SK-N-SH (cell line): ENCODE measurements around the gene PDK4. TPM values are rescaled to one million over a fixed set of nuclear protein-coding genes. Genes with fewer than 3 reads are reported as not detected.

Experiments used
- CTCF ChIA-PET: fragments of 300-600, 350-600 bp; formaldehyde crosslinking; extraction: SDS; loops from one replicate; lab custom pipeline; 2021; lab: Yijun Ruan, JAX
- POLR2A ChIA-PET: fragments of 350-600 bp; sonication (Branson Sonifier 250); formaldehyde crosslinking; extraction: SDS; loops from one replicate; lab custom pipeline; 2020; ENCODE audit warnings: antibody characterized with exemption, inconsistent platforms; lab: Yijun Ruan, JAX
- DNase-seq: peaks from one replicate; pipeline ENCODE4 v3.0.0; 2012
- H2AFZ ChIP-seq: fragments of 200-600 bp; sonication (generic); 2 replicates; pipeline ENCODE4 v1.8.1; 2016; ENCODE audit warnings: antibody characterized with exemption, mild to moderate bottlenecking, low read depth
- H3F3A ChIP-seq: fragments of 200-600 bp; sonication (generic); replicated peaks from 2 replicates; pipeline ENCODE3; 2016; ENCODE audit warnings: antibody characterized with exemption, mild to moderate bottlenecking; ENCODE audit not compliant: insufficient read depth
- H3K27ac ChIP-seq, 2 experiments: fragments of 200-500 bp in 1 of 2; fragments of 200-600 bp in 1 of 2; sonication (Bioruptor generic) in 1 of 2; sonication (generic), shearing (Covaris generic) in 1 of 2; 2 replicates each; pipeline versions ENCODE4 v1.5.1 to v1.6.1; 2014 to 2016; ENCODE audit warnings: low read depth in 2 of 2, inconsistent platforms in 1 of 2, low read length in 1 of 2, mild to moderate bottlenecking in 1 of 2, mixed read lengths in 1 of 2
- H3K27me3 ChIP-seq: fragments of 200-600 bp; sonication (generic), shearing (Covaris generic); 2 replicates; pipeline ENCODE4 v1.6.1; 2016; ENCODE audit warnings: mixed run types; ENCODE audit not compliant: insufficient read depth
- H3K36me3 ChIP-seq, 2 experiments: fragments of 200-500 bp in 1 of 2; fragments of 200-600 bp in 1 of 2; sonication (Bioruptor generic) in 1 of 2; sonication (generic) in 1 of 2; replicated peaks in 1 of 2; 2 replicates each; pipeline versions ENCODE3 to v1.5.1; 2014 to 2016; ENCODE audit warnings: low read length in 1 of 2, mild to moderate bottlenecking in 1 of 2; ENCODE audit not compliant: insufficient read depth in 2 of 2, control insufficient read depth in 1 of 2
- H3K4me1 ChIP-seq, 2 experiments: fragments of 200-500 bp in 1 of 2; fragments of 200-600 bp in 1 of 2; sonication (Bioruptor generic) in 1 of 2; sonication (generic), shearing (Covaris generic) in 1 of 2; 2 replicates each; pipeline versions ENCODE4 v1.5.1 to v1.6.1; 2014 to 2016; ENCODE audit warnings: low read depth in 1 of 2, low read length in 1 of 2, mixed run types in 1 of 2; ENCODE audit not compliant: insufficient read depth in 2 of 2, control insufficient read depth in 1 of 2
- H3K4me2 ChIP-seq: fragments of 200-600 bp; sonication (generic), shearing (Covaris generic); 2 replicates; pipeline ENCODE4 v1.6.1; 2017; ENCODE audit warnings: mixed run types
- H3K4me3 ChIP-seq, 2 experiments: fragments of 200-500 bp in 1 of 2; fragments of 200-600 bp in 1 of 2; sonication (Bioruptor generic) in 1 of 2; sonication (generic), shearing (Covaris generic) in 1 of 2; 2 replicates each; pipeline versions ENCODE4 v1.5.1 to v1.8.1; 2014 to 2016; ENCODE audit warnings: low read depth in 2 of 2, inconsistent platforms in 1 of 2, low read length in 1 of 2, mild to moderate bottlenecking in 1 of 2, mixed read lengths in 1 of 2, moderate library complexity in 1 of 2
- H3K79me2 ChIP-seq: fragments of 200-600 bp; sonication (generic); 2 replicates; pipeline ENCODE4 v1.8.1; 2017; ENCODE audit warnings: mild to moderate bottlenecking; ENCODE audit not compliant: insufficient read depth
- H3K9ac ChIP-seq: fragments of 200-600 bp; sonication (generic); 2 replicates; pipeline ENCODE4 v1.6.1; 2017; ENCODE audit warnings: mixed run types
- H3K9me2 ChIP-seq: fragments of 200-600 bp; sonication (generic); 2 replicates; pipeline ENCODE4 v1.6.1; 2017; ENCODE audit warnings: mixed run types
- H3K9me3 ChIP-seq: fragments of 200-600 bp; sonication (generic); 2 replicates; pipeline ENCODE4 v1.6.1; 2017; ENCODE audit warnings: mixed run types, mild to moderate bottlenecking, moderate library complexity
- H4K20me1 ChIP-seq: fragments of 200-600 bp; sonication (generic); 2 replicates; pipeline ENCODE4 v1.6.1; 2017; ENCODE audit warnings: mild to moderate bottlenecking, mixed run types; ENCODE audit not compliant: insufficient read depth
- CHD2 ChIP-seq: fragments of 150-350 bp; IDR thresholded peaks from 2 replicates; pipeline ENCODE4 v1.6.1; 2018; ENCODE audit warnings: low read length; ENCODE audit not compliant: partially characterized antibody
- EZH2phosphoT487 ChIP-seq: fragments of 200-600 bp; sonication (generic); IDR thresholded peaks from 2 replicates; pipeline ENCODE4 v1.6.1; 2017; ENCODE audit warnings: low read depth, mixed run types, mild to moderate bottlenecking, antibody characterized with exemption, moderate library complexity, borderline replicate concordance
- FOSL2 ChIP-seq: IDR thresholded peaks from 2 replicates; pipeline ENCODE4 v1.4.0; 2012; ENCODE audit warnings: low read depth, mild to moderate bottlenecking, moderate library complexity, borderline replicate concordance
- GABPA ChIP-seq: IDR thresholded peaks from 2 replicates; pipeline ENCODE4 v1.4.0; 2012; ENCODE audit warnings: low read depth, mild to moderate bottlenecking
- NRF1 ChIP-seq: IDR thresholded peaks from 2 replicates; pipeline ENCODE4 v1.6.1; 2012; ENCODE audit warnings: low read depth, mild to moderate bottlenecking, low read length
- POLR2AphosphoS5 ChIP-seq: IDR thresholded peaks from 2 replicates; pipeline ENCODE4 v1.6.1; 2012; ENCODE audit warnings: low read depth, low read length
- RAD21 ChIP-seq: IDR thresholded peaks from 2 replicates; pipeline ENCODE4 v1.6.1; 2012; ENCODE audit warnings: mild to moderate bottlenecking, low read length
- RFX5 ChIP-seq: IDR thresholded peaks from 2 replicates; pipeline ENCODE4 v1.6.1; 2012; ENCODE audit warnings: mild to moderate bottlenecking, improper control_type of control experiment, low read length
- RXRA ChIP-seq: IDR thresholded peaks from 2 replicates; pipeline ENCODE4 v1.4.0; 2012; ENCODE audit warnings: low read depth, mild to moderate bottlenecking, borderline replicate concordance
- USF1 ChIP-seq: IDR thresholded peaks from 2 replicates; pipeline ENCODE4 v1.4.0; 2012; ENCODE audit warnings: low read depth, borderline replicate concordance
- WGBS: methylation state at CpG from one replicate; pipeline ENCODE4 v1.1.6; 2017; ENCODE audit warnings: low lambda C conversion rate; 5-methylcytosine and 5-hydroxymethylcytosine counted together
- polyA plus RNA-seq, 3 experiments: library from polyadenylated mRNA; depleted of rRNA; stranded (reverse); fragments of >200 nt; gene quantifications; 2 replicates each; pipeline ENCODE4 v1.2.3, GENCODE V29; 2012
- TF ChIP-seq, protein P1 (sequence below): fragments of 150-350 bp; IDR thresholded peaks from 2 replicates; pipeline ENCODE4 v1.6.1; 2017; ENCODE audit warnings: antibody characterized with exemption, low read length, low read depth, borderline replicate concordance

The PDK4 gene
- polyA plus RNA-seq, 1 of the 3 experiments (the other 2 are of a cell fraction), result 0.13 TPM

DNA sequence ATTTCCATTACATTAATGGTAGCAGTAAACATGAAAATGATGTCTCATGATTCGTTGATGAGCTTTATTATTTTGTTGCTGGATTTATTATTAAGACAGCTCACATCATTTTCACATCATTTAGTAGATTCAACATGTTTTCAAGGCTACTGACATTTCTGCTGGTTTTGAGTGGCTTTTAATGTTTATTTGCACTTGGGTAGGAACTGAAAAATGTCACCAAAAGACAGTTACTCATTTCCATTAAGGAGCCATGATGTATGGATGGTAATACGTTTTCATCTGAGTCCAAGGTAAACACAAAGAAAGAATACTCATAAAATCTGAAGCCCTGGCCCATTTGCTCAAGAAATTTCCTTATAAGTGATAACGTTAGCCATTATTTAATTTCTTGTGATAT is 14.8 kb downstream of the PDK4 start:
- Histone ChIP-seq H3K79me2 (no peaks in the 10 kb centered on the region), H3K9me2 (no peaks in the 10 kb centered on the region), H3K27ac (no peak overlapping the region), H3K36me3 (no peaks in the 10 kb centered on the region)
- POLR2A ChIA-PET, result no interaction called here
- no peak for DNase-seq
- TF ChIP-seq, protein P1, sequence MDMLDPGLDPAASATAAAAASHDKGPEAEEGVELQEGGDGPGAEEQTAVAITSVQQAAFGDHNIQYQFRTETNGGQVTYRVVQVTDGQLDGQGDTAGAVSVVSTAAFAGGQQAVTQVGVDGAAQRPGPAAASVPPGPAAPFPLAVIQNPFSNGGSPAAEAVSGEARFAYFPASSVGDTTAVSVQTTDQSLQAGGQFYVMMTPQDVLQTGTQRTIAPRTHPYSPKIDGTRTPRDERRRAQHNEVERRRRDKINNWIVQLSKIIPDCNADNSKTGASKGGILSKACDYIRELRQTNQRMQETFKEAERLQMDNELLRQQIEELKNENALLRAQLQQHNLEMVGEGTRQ, result no peak
- TF ChIP-seq CHD2 (no peak), RFX5 (no peak), FOSL2 (no peak), RAD21 (no peak), GABPA (no peak)
- TF ChIP-seq, all 33 proteins: peak for 0
- WGBS, result 5% methylated on average over 3 of the region's 3 CpGs
- H3K9me3 ChIP-seq, result no peaks in the 10 kb centered on the region
- no peak overlapping the region for H3K9ac ChIP-seq
- H3K4me2 ChIP-seq, result no peak overlapping the region
- H4K20me1 ChIP-seq, result no peaks in the 10 kb centered on the region
- H2AFZ ChIP-seq, result no peak overlapping the region
- CTCF ChIA-PET, result interaction anchor here (1.0 to 1.1 kb wide), 2 partner anchors 70 to 97 kb away, joined by 4 read pairs; no protein-coding TSS in a partner anchor
- no peaks in the 10 kb centered on the region for H3F3A ChIP-seq
- peaks cover 24% of the 10 kb centered on the region; the same call in 1 of the 2 replicates for H3K27me3 ChIP-seq
- no peak overlapping the region for H3K4me3 ChIP-seq
- H3K4me1 ChIP-seq, result no peaks in the 10 kb centered on the region

GRCh38 chr7:95579318-95579717 is 17.0 kb downstream of the PDK4 start:
- Histone ChIP-seq H3K4me3 (no peak overlapping the region), H3K36me3 (no peaks in the 10 kb centered on the region), H3K9me2 (no peaks in the 10 kb centered on the region), H3K27me3 (peaks cover 31% of the 10 kb centered on the region; the same call in 1 of the 2 replicates), H3K4me2 (no peak overlapping the region), H4K20me1 (no peaks in the 10 kb centered on the region), H3K79me2 (no peaks in the 10 kb centered on the region), H3K4me1 (no peaks in the 10 kb centered on the region), H3K27ac (no peak overlapping the region), H3K9ac (no peak overlapping the region), H3K9me3 (no peaks in the 10 kb centered on the region), H2AFZ (no peak overlapping the region), H3F3A (no peaks in the 10 kb centered on the region)
- POLR2A ChIA-PET, result no interaction called here
- DNase-seq, result no peak
- CTCF ChIA-PET, result interaction anchor here (1.9 kb wide), 1 partner anchor 68 kb away, joined by 6 read pairs; no protein-coding TSS in a partner anchor
- TF ChIP-seq POLR2AphosphoS5 (no peak), RFX5 (no peak), FOSL2 (no peak), USF1 (no peak), NRF1 (no peak), EZH2phosphoT487 (no peak), RXRA (no peak)
- 48% methylated on average over 7 of the region's 7 CpGs for WGBS
